ENCODE data around the gene RTP2.

GRCh38 chr3:187700249-187700648 is 2.1 kb downstream of the RTP2 start:
- TF ChIP-seq EGR1 (IDR thresholded peaks at IDR 0.05) (no peak), TAF1 (IDR thresholded peaks at IDR 0.05; ENCODE audit: low read depth) (no peak), NFIC (IDR thresholded peaks at IDR 0.05) (no peak), YY1 (IDR thresholded peaks at IDR 0.05; ENCODE audit: low read depth) (no peak), MAX (IDR thresholded peaks at IDR 0.05) (no peak), REST (IDR thresholded peaks at IDR 0.05; ENCODE audit: low read depth) (no peak), RAD21 (IDR thresholded peaks at IDR 0.05; ENCODE audit: low read depth) (no peak), ZBTB7A (IDR thresholded peaks at IDR 0.05; ENCODE audit: low read depth) (no peak), FOXM1 (IDR thresholded peaks at IDR 0.05; ENCODE audit: borderline replicate concordance, low read depth) (no peak), CEBPB (IDR thresholded peaks at IDR 0.05) (no peak)

Data from Ishikawa (cell line).